Esophagus muscularis mucosa (tissue), 4 donors: Measurements from ENCODE around the gene QRFPR.

ENCODE experiments used
- CTCF ChIP-seq, 3 experiments: fragments of 200-600 bp in 2 of 3; fragments of 450-650 bp in 1 of 3; sonication (generic) in 2 of 3; IDR thresholded peaks; one replicate each; pipeline ENCODE4 v1.5.1; 2017 to 2019; ENCODE audit warnings: antibody characterized with exemption in 3 of 3, mild to moderate bottlenecking in 2 of 3, moderate library complexity in 1 of 3
- EP300 ChIP-seq: sonication (generic); formaldehyde crosslinking; IDR thresholded peaks from one replicate; pipeline ENCODE4 v1.6.1; 2017; ENCODE audit warnings: antibody characterized with exemption
- POLR2A ChIP-seq: fragments of 450-650 bp; IDR thresholded peaks from one replicate; pipeline ENCODE4 v1.6.1; 2017; ENCODE audit warnings: antibody characterized with exemption, moderate library complexity, mild to moderate bottlenecking, low read depth
- POLR2AphosphoS5 ChIP-seq, 2 donors: sonication (generic); formaldehyde crosslinking; IDR thresholded peaks; one replicate each; pipeline ENCODE4 v1.6.1; 2017; ENCODE audit warnings: antibody characterized with exemption in 2 of 2

- TF ChIP-seq CTCF (IDR thresholded peaks at IDR 0.05) (no peak), POLR2AphosphoS5 (IDR thresholded peaks at IDR 0.05) (no peak), POLR2A (no peak), EP300 (no peak)
Observed at GRCh38 chr4:121377076-121377475, 3.7 kb downstream of the QRFPR start.
